ENCODE measurements around the gene YJU2. TPM values are rescaled to one million over a fixed set of nuclear protein-coding genes. Genes with fewer than 3 reads are reported as not detected.

The YJU2 gene
- polyA plus RNA-seq, 2 of the 4 experiments (the other 2 are of a cell fraction), result 12.3 to 14.9 TPM

DNA sequence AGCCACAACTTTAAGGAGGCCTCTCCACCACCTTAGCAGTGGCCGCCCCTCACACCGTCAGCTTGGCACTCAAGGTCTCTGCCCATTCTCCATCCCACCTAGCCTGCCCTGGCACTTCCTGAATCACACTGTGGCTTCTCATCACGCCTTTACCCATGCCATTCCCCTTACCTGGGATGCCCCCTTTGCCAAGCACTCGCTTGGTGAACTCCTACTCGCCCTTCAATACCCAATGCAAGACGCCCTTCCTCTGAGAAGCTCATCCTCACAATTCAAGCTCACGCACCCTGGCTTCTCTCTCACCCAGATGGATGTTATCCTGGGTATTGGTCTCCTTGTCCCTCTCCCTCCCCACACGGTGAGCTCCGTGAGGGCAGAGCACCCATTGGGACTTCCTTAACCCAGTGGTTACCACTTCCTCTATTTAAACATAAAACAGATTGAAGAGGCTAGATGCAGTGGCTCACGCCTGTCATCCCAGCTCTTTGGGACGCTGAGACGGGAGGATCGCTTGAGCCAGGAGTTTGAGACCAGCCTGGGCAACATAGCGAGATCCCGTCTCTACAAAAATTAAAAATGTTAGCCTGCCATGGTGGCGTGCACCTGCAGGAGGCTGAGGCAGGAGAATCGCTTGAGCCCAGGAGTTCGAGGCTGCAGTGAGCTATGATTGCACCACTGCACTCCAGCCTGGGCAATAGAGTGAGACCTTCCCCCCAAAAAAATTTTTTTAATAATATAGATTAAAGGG is 19.5 kb downstream of the YJU2 start:
- POLR2A ChIA-PET, result no interaction called here

DNA sequence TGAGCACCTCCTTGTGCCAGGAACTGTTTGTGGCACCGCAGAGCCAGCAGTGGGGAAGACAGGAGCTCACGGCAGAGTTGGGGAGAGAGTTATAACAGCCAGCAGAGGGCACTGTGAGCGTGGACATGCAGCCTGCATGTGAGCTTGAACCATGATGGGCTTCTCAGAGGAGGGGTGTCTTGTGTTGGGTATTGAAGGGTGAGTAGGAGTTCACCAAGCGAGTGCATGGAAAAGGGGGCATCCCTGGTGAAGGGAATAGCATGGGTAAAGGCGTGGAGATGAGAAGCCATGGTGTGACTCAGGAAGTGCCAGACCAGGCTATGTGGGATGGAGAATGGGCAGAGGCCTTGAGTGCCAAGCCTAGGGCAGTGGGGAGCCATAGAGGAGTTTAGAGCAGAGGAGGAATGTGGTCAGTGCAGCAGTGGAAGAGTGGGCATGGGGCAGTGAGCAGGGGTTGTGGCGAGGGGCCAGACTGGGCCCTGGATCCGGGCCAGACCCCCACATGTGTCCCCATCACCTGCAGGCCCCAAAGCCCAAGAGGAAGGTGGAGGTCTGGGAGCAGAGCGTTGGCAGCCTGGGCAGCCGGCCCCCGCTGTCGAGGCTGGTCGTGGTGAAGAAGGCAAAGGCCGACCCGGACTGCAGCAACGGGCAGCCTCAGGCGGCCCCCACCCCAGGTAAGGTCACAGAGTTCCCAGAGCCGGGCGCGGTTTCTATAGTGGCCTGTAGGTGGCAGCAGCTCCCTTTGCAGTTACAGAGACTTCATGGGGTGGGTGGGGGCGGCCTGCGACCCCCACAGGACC is 20.4 kb downstream of the YJU2 start:
- CTCF ChIA-PET, result interaction anchor here (0.5 to 5.5 kb wide), 25 partner anchors 9 to 258 kb away, joined by 3 to 47 read pairs (median 5); partner anchors contain the start of gene SH3GL1
- Histone ChIP-seq H3K4me2 (no peak overlapping the region), H3K4me1 (no peaks in the 10 kb centered on the region), H3K4me3 (no peak overlapping the region), H3K9me3 (no peaks in the 10 kb centered on the region), H3K27ac (no peak overlapping the region)
- no peak for TF ChIP-seq JUNB (IDR thresholded peaks at IDR 0.05)
- 0 out of 3 replicates have a peak, but pooled peaks have one; percentile 17 for TF ChIP-seq SMC3 (IDR thresholded peaks at IDR 0.05)
- TF ChIP-seq ZSCAN20 (CRISPR knock-in tag; IDR thresholded peaks at IDR 0.05), result no peak
- TF ChIP-seq RAD21 (conservative IDR thresholded peaks at IDR 0.05 in 1 of 2, IDR thresholded peaks at IDR 0.05 in 1 of 2), result peak; percentile 67 to 70
- TF ChIP-seq, protein P1, sequence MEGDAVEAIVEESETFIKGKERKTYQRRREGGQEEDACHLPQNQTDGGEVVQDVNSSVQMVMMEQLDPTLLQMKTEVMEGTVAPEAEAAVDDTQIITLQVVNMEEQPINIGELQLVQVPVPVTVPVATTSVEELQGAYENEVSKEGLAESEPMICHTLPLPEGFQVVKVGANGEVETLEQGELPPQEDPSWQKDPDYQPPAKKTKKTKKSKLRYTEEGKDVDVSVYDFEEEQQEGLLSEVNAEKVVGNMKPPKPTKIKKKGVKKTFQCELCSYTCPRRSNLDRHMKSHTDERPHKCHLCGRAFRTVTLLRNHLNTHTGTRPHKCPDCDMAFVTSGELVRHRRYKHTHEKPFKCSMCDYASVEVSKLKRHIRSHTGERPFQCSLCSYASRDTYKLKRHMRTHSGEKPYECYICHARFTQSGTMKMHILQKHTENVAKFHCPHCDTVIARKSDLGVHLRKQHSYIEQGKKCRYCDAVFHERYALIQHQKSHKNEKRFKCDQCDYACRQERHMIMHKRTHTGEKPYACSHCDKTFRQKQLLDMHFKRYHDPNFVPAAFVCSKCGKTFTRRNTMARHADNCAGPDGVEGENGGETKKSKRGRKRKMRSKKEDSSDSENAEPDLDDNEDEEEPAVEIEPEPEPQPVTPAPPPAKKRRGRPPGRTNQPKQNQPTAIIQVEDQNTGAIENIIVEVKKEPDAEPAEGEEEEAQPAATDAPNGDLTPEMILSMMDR (IDR thresholded peaks at IDR 0.05), result peak; percentile 50
- no peak for TF ChIP-seq HOXB13 (CRISPR knock-in tag; IDR thresholded peaks at IDR 0.05; ENCODE audit: low read depth)
- peak; percentile 97 for TF ChIP-seq ZFP36 (IDR thresholded peaks at IDR 0.05; ENCODE audit: borderline replicate concordance, partially characterized antibody)
- no peak for TF ChIP-seq CBX8 (IDR thresholded peaks at IDR 0.05)
- no peak for TF ChIP-seq ZC3H11A (IDR thresholded peaks at IDR 0.05)
- TF ChIP-seq MYC (IDR thresholded peaks at IDR 0.05; ENCODE audit: borderline replicate concordance, low read length), result no peak
- TF ChIP-seq MAZ (IDR thresholded peaks at IDR 0.05; ENCODE audit: borderline replicate concordance, low read depth, low read length), result no peak
- TF ChIP-seq, protein P2, sequence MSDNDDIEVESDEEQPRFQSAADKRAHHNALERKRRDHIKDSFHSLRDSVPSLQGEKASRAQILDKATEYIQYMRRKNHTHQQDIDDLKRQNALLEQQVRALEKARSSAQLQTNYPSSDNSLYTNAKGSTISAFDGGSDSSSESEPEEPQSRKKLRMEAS (IDR thresholded peaks at IDR 0.05), result no peak
- DNase-seq (ENCODE audit: low read depth in 1 of 2, low spot score in 1 of 2) (peak; percentile 61 to 82), FAIRE-seq (no peak), ATAC-seq (peak; percentile 86 to 88)
- WGBS (ENCODE audit: missing lambda C conversion rate), result 35% methylated on average over 9 of the region's 21 CpGs
- POLR2A ChIA-PET, result no interaction called here

More for the DNA sequence above, 19.5 kb downstream of the YJU2 start:
- DNase-seq (ENCODE audit: low read depth in 1 of 2, low spot score in 1 of 2), result no peak
- Histone ChIP-seq H3K4me1 (no peaks in the 10 kb centered on the region), H3K27ac (no peak overlapping the region), H3K9me3 (no peaks in the 10 kb centered on the region), H3K4me2 (no peak overlapping the region), H3K4me3 (no peak overlapping the region)
- CTCF ChIA-PET, result interaction anchor here (0.5 to 5.5 kb wide), 18 partner anchors 8 to 259 kb away, joined by 3 to 47 read pairs (median 6); partner anchors contain the start of gene SH3GL1
- WGBS (ENCODE audit: missing lambda C conversion rate), result 88% methylated on average over 17 of the region's 18 CpGs
- FAIRE-seq, result no peak
- no peak for ATAC-seq
- TF ChIP-seq, protein P3, sequence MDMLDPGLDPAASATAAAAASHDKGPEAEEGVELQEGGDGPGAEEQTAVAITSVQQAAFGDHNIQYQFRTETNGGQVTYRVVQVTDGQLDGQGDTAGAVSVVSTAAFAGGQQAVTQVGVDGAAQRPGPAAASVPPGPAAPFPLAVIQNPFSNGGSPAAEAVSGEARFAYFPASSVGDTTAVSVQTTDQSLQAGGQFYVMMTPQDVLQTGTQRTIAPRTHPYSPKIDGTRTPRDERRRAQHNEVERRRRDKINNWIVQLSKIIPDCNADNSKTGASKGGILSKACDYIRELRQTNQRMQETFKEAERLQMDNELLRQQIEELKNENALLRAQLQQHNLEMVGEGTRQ (IDR thresholded peaks at IDR 0.05), result no peak
- no peak for TF ChIP-seq CBX2 (IDR thresholded peaks at IDR 0.05; ENCODE audit: borderline replicate concordance, low read depth)
- no peak for TF ChIP-seq MYC (IDR thresholded peaks at IDR 0.05; ENCODE audit: borderline replicate concordance, low read length)
- TF ChIP-seq, protein P4, sequence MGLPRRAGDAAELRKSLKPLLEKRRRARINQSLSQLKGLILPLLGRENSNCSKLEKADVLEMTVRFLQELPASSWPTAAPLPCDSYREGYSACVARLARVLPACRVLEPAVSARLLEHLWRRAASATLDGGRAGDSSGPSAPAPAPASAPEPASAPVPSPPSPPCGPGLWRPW (IDR thresholded peaks at IDR 0.05), result no peak
- TF ChIP-seq, protein P2 (IDR thresholded peaks at IDR 0.05), result no peak
- no peak for TF ChIP-seq RAD21 (conservative IDR thresholded peaks at IDR 0.05 in 1 of 2, IDR thresholded peaks at IDR 0.05 in 1 of 2)
- no peak for TF ChIP-seq EHF (CRISPR knock-in tag; IDR thresholded peaks at IDR 0.05)
- no peak for TF ChIP-seq MAZ (IDR thresholded peaks at IDR 0.05; ENCODE audit: borderline replicate concordance, low read depth, low read length)
- TF ChIP-seq CHD4 (IDR thresholded peaks at IDR 0.05; ENCODE audit: borderline replicate concordance), result no peak
- TF ChIP-seq, protein P5, sequence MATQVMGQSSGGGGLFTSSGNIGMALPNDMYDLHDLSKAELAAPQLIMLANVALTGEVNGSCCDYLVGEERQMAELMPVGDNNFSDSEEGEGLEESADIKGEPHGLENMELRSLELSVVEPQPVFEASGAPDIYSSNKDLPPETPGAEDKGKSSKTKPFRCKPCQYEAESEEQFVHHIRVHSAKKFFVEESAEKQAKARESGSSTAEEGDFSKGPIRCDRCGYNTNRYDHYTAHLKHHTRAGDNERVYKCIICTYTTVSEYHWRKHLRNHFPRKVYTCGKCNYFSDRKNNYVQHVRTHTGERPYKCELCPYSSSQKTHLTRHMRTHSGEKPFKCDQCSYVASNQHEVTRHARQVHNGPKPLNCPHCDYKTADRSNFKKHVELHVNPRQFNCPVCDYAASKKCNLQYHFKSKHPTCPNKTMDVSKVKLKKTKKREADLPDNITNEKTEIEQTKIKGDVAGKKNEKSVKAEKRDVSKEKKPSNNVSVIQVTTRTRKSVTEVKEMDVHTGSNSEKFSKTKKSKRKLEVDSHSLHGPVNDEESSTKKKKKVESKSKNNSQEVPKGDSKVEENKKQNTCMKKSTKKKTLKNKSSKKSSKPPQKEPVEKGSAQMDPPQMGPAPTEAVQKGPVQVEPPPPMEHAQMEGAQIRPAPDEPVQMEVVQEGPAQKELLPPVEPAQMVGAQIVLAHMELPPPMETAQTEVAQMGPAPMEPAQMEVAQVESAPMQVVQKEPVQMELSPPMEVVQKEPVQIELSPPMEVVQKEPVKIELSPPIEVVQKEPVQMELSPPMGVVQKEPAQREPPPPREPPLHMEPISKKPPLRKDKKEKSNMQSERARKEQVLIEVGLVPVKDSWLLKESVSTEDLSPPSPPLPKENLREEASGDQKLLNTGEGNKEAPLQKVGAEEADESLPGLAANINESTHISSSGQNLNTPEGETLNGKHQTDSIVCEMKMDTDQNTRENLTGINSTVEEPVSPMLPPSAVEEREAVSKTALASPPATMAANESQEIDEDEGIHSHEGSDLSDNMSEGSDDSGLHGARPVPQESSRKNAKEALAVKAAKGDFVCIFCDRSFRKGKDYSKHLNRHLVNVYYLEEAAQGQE (IDR thresholded peaks at IDR 0.05), result no peak
- TF ChIP-seq HOXB5 (CRISPR knock-in tag; IDR thresholded peaks at IDR 0.05), result no peak
- TF ChIP-seq HDAC2 (IDR thresholded peaks at IDR 0.05), result no peak
- TF ChIP-seq JUNB (IDR thresholded peaks at IDR 0.05), result no peak
- TF ChIP-seq, protein P6, sequence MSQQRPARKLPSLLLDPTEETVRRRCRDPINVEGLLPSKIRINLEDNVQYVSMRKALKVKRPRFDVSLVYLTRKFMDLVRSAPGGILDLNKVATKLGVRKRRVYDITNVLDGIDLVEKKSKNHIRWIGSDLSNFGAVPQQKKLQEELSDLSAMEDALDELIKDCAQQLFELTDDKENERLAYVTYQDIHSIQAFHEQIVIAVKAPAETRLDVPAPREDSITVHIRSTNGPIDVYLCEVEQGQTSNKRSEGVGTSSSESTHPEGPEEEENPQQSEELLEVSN (IDR thresholded peaks at IDR 0.05; ENCODE audit: borderline replicate concordance, low read depth), result no peak
- TF ChIP-seq RCOR1 (IDR thresholded peaks at IDR 0.05; ENCODE audit: low read depth, low read length), result no peak
- TF ChIP-seq KDM5A (IDR thresholded peaks at IDR 0.05), result no peak
- TF ChIP-seq TFCP2L1 (CRISPR knock-in tag; IDR thresholded peaks at IDR 0.05), result no peak
